BJ (cell line): ENCODE measurements around the gene ACER3. TPM values are rescaled to one million over a fixed set of nuclear protein-coding genes. Genes with fewer than 3 reads are reported as not detected.

Source experiments
- CTCF ChIA-PET: fragments of 350-600 bp; formaldehyde crosslinking; extraction: SDS; loops from one replicate; lab custom pipeline; 2021; ENCODE audit warnings: antibody characterized with exemption, inconsistent platforms; lab: Yijun Ruan, JAX
- POLR2A ChIA-PET: fragments of 300-600 bp; sonication (Branson Sonifier 250); formaldehyde crosslinking; extraction: SDS; loops from one replicate; lab custom pipeline; 2021; ENCODE audit warnings: antibody characterized with exemption; lab: Charles Lee
- DNase-seq: peaks from one replicate; pipeline ENCODE4 v3.0.0-alpha.2; 2011; ENCODE audit warnings: low read depth
- H3K27me3 ChIP-seq: 2 replicates; pipeline ENCODE4 v1.6.0; 2011; ENCODE audit warnings: low read length; ENCODE audit not compliant: control insufficient read depth, insufficient read depth
- H3K36me3 ChIP-seq: 2 replicates; pipeline ENCODE4 v1.5.1; 2011; ENCODE audit warnings: low read length; ENCODE audit not compliant: control insufficient read depth, insufficient read depth
- H3K4me3 ChIP-seq: 2 replicates; pipeline ENCODE4 v1.5.1; 2011; ENCODE audit warnings: low read depth, mild to moderate bottlenecking, control low read depth, low read length
- CTCF ChIP-seq: IDR thresholded peaks from 2 replicates; pipeline ENCODE4 v1.5.1; 2011; ENCODE audit warnings: low read depth, mild to moderate bottlenecking, control low read depth, inconsistent platforms, low read length, moderate library complexity; ENCODE audit not compliant: insufficient read depth
- polyA plus RNA-seq: library from polyadenylated mRNA; depleted of rRNA; stranded (reverse); fragments of >200 nt; gene quantifications from 2 replicates; pipeline ENCODE4 v1.2.3, GENCODE V29; 2011

Gene ACER3
- polyA plus RNA-seq, 1 experiment: 9.7 TPM

- ChIA-PET CTCF (interaction anchor here (0.7 to 1.2 kb wide), 5 partner anchors 28 to 116 kb away, joined by 3 read pairs; no protein-coding TSS in a partner anchor), POLR2A (no interaction called here)
- H3K4me3 ChIP-seq: no peak overlapping the region
- H3K36me3 ChIP-seq: no peaks in the 10 kb centered on the region
- no peak for DNase-seq
- no peak for TF ChIP-seq CTCF
- peaks cover 26% of the 10 kb centered on the region for H3K27me3 ChIP-seq
These were observed 22.7 kb upstream of the ACER3 start for GRCh38 chr11:76837696-76838677.

GRCh38 chr11:76838678-76839068 is 22.0 kb upstream of the ACER3 start:
- Histone ChIP-seq H3K36me3 (no peaks in the 10 kb centered on the region), H3K27me3 (peaks cover 24% of the 10 kb centered on the region), H3K4me3 (no peak overlapping the region)
- DNase-seq: no peak
- CTCF ChIA-PET: interaction anchor here (0.7 to 1.2 kb wide), 5 partner anchors 29 to 117 kb away, joined by 3 read pairs; no protein-coding TSS in a partner anchor
- POLR2A ChIA-PET: no interaction called here
- TF ChIP-seq CTCF: peak; percentile 20; the same call in 1 of the 2 replicates

GRCh38 chr11:76839311-76839710 is 21.4 kb upstream of the ACER3 start:
- POLR2A ChIA-PET: no interaction called here
- DNase-seq: no peak
- Histone ChIP-seq H3K27me3 (peaks cover 23% of the 10 kb centered on the region), H3K36me3 (no peaks in the 10 kb centered on the region), H3K4me3 (no peak overlapping the region)
- no peak for TF ChIP-seq CTCF
- CTCF ChIA-PET: interaction anchor here (0.6 kb wide), 1 partner anchor 42 kb away, joined by 4 read pairs; no protein-coding TSS in a partner anchor

- ChIA-PET CTCF (interaction anchor here (1.2 kb wide), 1 partner anchor 31 kb away, joined by 3 read pairs; no protein-coding TSS in a partner anchor), POLR2A (no interaction called here)
- Histone ChIP-seq H3K4me3 (no peak overlapping the region), H3K36me3 (no peaks in the 10 kb centered on the region), H3K27me3 (peaks cover 22% of the 10 kb centered on the region)
- TF ChIP-seq CTCF: no peak
- DNase-seq: no peak
These were observed 18.7 kb upstream of the ACER3 start for GRCh38 chr11:76841923-76842452.

- TF ChIP-seq CTCF: no peak
- ChIA-PET CTCF (no interaction called here), POLR2A (no interaction called here)
- Histone ChIP-seq H3K4me3 (no peak overlapping the region), H3K27me3 (peaks cover 10% of the 10 kb centered on the region), H3K36me3 (no peaks in the 10 kb centered on the region)
- DNase-seq: no peak
These were observed 16.8 kb upstream of the ACER3 start for GRCh38 chr11:76843907-76844306.
